ENCODE results near the gene ANKRD13B.

GRCh38 chr17:29560316-29560715, 32.6 kb upstream of the ANKRD13B start:
- no peak for TF ChIP-seq CTCF (IDR thresholded peaks at IDR 0.05)
- no peak for TF ChIP-seq POLR2A (IDR thresholded peaks at IDR 0.05)
- TF ChIP-seq EP300 (IDR thresholded peaks at IDR 0.05) = no peak

Measured in stomach (tissue), 4 donors.